ENCODE data around the gene MYNN. TPM values are rescaled to one million over a fixed set of nuclear protein-coding genes. Genes with fewer than 3 reads are reported as not detected.
A peak's percentile ranks its signal among the peaks of the same experiment; 100 is the strongest.

The MYNN gene
- total RNA-seq, 4 donors from 2014 or later, result 12.0 to 20.2 (median 14.7) TPM

DNA sequence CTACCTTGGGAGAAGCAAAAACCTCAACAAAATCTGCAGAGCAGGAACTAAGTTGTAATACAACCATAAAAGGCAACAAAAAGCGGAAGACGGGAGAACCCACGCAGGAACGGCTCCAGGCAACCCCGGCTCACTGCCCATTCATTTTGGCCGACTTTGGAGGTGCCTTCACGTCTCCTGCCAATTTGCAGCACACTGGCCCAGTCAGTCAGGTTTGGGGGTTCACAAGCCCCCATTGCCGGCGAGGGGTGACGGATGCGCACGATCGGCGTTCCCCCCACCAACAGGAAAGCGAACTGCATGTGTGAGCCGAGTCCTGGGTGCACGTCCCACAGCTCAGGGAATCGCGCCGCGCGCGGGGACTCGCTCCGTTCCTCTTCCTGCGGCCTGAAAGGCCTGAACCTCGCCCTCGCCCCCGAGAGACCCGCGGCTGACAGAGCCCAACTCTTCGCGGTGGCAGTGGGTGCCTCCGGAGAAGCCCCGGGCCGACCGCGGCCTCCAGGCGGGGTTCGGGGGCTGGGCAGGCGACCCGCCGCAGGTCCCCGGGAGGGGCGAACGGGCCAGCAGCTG lies 8.8 kb upstream of the MYNN start:
- Histone ChIP-seq H3K27ac (peak overlapping the region; percentile 85 to 96 (median 96)), H3K4me3 (peak overlapping the region; percentile 63 to 96 (median 93)), H3K36me3 (no peaks in the 10 kb centered on the region), H3K4me1 (peaks cover 0 to 11% of the 10 kb centered on the region in 2 donors), H3K9me3 (no peaks in the 10 kb centered on the region), H3K27me3 (no peaks in the 10 kb centered on the region)
- ATAC-seq (peak; percentile 39 to 58), DNase-seq (peak in 1 of 2 donors; percentile 42)
- TF ChIP-seq, protein P1, sequence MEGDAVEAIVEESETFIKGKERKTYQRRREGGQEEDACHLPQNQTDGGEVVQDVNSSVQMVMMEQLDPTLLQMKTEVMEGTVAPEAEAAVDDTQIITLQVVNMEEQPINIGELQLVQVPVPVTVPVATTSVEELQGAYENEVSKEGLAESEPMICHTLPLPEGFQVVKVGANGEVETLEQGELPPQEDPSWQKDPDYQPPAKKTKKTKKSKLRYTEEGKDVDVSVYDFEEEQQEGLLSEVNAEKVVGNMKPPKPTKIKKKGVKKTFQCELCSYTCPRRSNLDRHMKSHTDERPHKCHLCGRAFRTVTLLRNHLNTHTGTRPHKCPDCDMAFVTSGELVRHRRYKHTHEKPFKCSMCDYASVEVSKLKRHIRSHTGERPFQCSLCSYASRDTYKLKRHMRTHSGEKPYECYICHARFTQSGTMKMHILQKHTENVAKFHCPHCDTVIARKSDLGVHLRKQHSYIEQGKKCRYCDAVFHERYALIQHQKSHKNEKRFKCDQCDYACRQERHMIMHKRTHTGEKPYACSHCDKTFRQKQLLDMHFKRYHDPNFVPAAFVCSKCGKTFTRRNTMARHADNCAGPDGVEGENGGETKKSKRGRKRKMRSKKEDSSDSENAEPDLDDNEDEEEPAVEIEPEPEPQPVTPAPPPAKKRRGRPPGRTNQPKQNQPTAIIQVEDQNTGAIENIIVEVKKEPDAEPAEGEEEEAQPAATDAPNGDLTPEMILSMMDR (IDR thresholded peaks at IDR 0.05 in 4 of 5, conservative IDR thresholded peaks at IDR 0.05 in 1 of 5), result no peak
- TF ChIP-seq POLR2A (IDR thresholded peaks at IDR 0.05), result no peak
- in situ Hi-C loops (cut with MboI; ENCODE audit: low sequenced_read_pairs in 4 of 4) (loop anchor here in 1 of 4 donors (25.0 kb wide), 1 partner anchor 598 kb away; the partner anchor contains the start of gene SKIL), intact Hi-C loops (cut with DNase I; ENCODE audit: low total_unique reads) (loop anchor here (10.0 kb wide), 1 partner anchor 620 kb away; no protein-coding TSS in a partner anchor)

DNA sequence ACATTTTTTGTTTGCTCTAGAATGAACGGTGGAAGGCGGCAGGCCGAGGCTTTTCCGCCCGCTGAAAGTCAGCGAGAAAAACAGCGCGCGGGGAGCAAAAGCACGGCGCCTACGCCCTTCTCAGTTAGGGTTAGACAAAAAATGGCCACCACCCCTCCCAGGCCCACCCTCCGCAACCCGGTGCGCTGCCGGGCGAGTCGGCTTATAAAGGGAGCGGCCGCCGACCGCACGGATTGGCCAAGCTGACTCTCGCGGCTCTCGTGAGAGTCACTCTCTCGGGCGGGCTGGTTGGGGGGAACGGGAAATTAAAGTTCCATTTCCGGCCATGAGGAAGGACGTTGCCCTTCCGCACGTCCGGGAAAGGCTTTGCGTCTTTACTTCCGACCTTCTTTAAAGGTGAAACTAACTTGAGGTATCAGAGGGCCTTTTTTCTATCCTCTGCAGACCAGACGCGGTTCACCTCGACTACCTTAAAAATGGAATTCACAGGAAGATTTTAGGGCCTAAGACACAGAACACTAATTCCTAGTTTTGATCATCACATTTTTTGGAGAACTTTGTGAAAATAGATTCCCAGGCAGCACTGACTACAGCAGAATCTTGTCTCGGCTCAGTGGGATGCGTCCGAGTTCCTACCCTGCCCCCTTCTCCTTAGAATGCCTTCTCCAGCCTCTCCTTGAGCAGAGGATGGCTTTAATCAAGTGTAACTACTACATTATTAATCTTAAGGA lies 8.1 kb upstream of the MYNN start, which contains the start of gene TERC:
Gene TERC, minus strand, starts transcription at position 179 of the 731 bp plus-strand sequence.
- peak within 1 kb of the TSS; percentile 63 to 96 (median 93) for H3K4me3 ChIP-seq
- peak; percentile 94 for ATAC-seq
- in situ Hi-C loops (cut with MboI; ENCODE audit: low sequenced_read_pairs in 4 of 4), result loop anchor here in 1 of 4 donors (25.0 kb wide), 1 partner anchor 597 kb away; the partner anchor contains the start of gene SKIL
- H3K27ac ChIP-seq, result peak within 1 kb of the TSS; percentile 85 to 96 (median 96)
- no peaks in the 10 kb centered on the region for H3K9me3 ChIP-seq
- peak; percentile 88 to 93 for DNase-seq
- peaks cover 0 to 17% of the 10 kb centered on the region in 2 donors for H3K4me1 ChIP-seq
- no peaks in the 10 kb centered on the region for H3K27me3 ChIP-seq
- no peaks in the 10 kb centered on the region for H3K36me3 ChIP-seq
- intact Hi-C loops (cut with DNase I; ENCODE audit: low total_unique reads), result loop anchor here (10.0 kb wide), 1 partner anchor 620 kb away; no protein-coding TSS in a partner anchor
- TF ChIP-seq POLR2A (IDR thresholded peaks at IDR 0.05), result peak; percentile 97 to 99
- TF ChIP-seq, protein P1 (IDR thresholded peaks at IDR 0.05 in 4 of 5, conservative IDR thresholded peaks at IDR 0.05 in 1 of 5), result no peak

DNA sequence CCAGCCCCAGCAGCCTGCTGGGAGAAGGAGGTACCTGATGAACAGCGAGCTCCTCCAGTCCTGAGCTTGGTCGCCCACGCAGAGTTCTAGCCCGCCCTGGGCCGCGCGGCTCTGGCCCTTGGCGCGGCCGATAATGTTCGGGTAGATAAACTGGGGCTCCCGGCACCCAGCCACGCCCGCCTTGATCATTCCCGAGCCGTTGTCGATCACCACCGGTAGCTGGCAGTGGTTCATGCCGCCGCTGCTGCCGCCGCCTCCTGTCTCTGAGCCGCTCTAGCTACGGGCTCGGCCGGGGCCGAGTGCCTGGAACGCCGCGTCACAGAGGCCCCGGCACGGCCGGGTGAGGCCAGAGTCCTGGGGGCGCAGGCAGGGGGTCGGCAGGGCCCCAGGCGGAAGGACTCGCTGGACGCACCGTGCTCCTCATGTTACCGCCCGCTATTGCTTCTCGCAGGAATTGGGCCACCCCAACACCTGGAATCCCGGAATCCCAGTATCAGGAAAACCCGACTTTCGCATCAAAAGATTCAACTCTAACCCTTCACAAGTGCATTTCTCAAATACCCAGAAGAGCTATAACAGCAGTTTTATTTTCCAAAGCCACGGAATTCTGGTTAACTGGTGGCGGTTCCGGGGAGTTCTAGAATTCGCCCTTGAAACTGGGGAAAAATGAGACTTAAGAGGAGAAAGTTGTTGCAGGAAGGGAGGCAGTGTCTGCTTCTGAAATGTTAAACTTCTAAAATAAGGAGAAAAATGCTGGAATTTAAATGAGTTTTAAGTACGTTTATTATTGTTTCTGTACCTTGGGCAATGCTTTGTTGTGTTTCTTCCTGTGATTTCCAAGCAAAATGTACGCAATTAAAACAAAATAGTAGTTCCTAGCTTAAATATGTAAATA lies 3.7 kb upstream of the MYNN start, which contains the start of gene ACTRT3:
Gene ACTRT3, minus strand, starts transcription at position 275 of the 895 bp plus-strand sequence. Its CDS starts 41 bp downstream, at position 234.
- peak within 1 kb of the TSS; percentile 70 to 79 (median 74) for H3K27ac ChIP-seq
- H3K4me1 ChIP-seq, result peaks cover 8 to 18% of the 10 kb centered on the region in 2 donors
- peak in 1 of 2 donors; percentile 33 for DNase-seq
- H3K36me3 ChIP-seq, result peaks cover 0 to 5% of the 10 kb centered on the region in 2 donors
- in situ Hi-C loops (cut with MboI; ENCODE audit: low sequenced_read_pairs in 4 of 4), result loop anchor here in 2 of 4 donors (10.0 to 25.0 kb wide), 2 partner anchors 195 to 593 kb away; partner anchors contain the start of genes SEC62 (in 1 of the 2) and SKIL (in 1 of the 2)
- ATAC-seq, result no peak
- TF ChIP-seq POLR2A (IDR thresholded peaks at IDR 0.05), result peak in 1 of 2 donors; percentile 11
- TF ChIP-seq, protein P1 (IDR thresholded peaks at IDR 0.05 in 4 of 5, conservative IDR thresholded peaks at IDR 0.05 in 1 of 5), result no peak
- intact Hi-C loops (cut with DNase I; ENCODE audit: low total_unique reads), result loop anchor here (5.0 to 10.0 kb wide), 2 partner anchors 198 to 625 kb away; partner anchors contain the start of gene SEC62
- no peaks in the 10 kb centered on the region for H3K9me3 ChIP-seq
- H3K27me3 ChIP-seq, result no peaks in the 10 kb centered on the region
- peak within 1 kb of the TSS; percentile 68 to 77 (median 69) for H3K4me3 ChIP-seq
